ENCODE results near the gene CHN2.

Gene CHN2

DNA sequence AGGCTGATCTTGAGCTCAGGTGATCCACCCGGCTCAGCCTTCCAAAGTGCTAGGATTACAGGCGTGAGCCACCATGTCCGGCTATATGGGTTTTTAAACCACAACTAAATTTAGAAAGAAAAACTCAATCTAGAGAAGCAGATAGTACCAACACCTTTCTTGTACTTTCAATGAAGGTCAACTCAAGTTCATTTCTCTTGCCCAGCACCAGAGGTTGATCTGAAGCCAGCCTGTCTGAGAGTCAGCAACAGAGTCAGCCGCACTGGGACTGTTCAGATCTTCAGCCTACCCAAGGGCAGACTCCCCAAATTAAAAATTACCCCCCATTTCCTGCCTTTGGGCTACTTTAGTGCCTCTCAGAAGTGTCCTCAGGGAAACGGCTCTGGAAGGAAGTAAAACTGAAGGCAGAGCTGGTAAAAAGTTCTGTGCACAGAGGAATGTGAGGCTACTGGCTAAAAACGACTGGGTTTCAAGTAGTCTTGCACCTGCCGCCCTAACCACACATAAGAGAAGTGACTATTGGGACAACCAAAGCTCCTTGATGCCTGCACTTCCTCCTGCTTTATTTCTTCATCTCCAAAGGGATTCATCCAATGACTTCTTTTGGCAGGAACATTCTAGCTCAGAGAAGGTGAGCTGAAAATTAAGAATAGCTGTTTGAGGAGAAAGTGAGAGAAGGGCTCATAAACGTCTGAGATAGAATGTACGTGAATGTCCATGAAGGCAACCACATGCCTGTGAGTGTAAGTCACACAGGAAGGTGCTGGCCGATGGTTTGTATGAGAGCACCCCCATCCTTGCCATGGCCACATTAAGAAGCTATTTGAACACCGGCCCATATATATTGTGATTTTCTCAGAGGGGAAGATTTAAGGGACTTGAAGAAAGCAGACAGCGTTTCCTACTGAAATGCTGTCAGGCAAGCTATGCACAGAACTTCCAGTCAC lies 226.7 kb downstream of the CHN2 start:
- no peak for TF ChIP-seq CTCF (IDR thresholded peaks at IDR 0.05; ENCODE audit: low read depth, low read length)
- H3K4me3 ChIP-seq (ENCODE audit: low read depth, low read length), result no peak overlapping the region

- no peak for TF ChIP-seq CTCF (IDR thresholded peaks at IDR 0.05; ENCODE audit: low read depth, low read length)
Measured at GRCh38 chr7:29422829-29423228, 228.3 kb downstream of the CHN2 start.

DNA sequence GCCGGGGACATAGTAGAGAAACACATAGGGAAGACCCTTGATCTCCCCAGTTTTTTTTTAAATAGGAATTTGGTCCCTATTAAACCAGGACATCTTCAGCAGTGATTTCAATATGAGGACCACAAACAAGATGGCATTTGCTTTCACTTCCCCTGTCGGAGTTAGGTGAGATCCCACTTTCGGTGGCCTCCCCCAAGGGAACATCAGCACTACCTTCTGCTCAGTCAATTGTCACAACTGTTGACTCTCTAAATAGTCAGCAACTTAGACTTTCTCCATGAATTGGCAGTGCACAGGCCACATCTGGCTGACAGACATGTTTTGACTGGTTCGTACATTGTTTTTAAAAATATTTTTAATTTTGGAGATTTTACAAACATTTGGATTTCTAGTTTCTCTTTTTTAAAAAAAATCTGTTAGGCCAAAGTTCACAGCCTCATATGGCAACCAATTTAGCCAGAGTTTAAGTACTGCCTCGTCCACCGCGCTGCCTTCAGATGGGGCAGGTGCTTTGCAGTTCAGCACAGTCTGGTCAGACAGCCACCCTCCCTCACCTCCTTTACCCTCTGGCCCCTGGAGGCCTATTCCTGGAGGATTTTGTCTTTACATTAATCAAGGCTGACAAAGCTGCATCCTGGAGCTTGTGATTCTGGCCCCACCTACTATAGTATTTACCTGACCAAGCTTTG lies 229.9 kb downstream of the CHN2 start:
- no peak for TF ChIP-seq CTCF (IDR thresholded peaks at IDR 0.05; ENCODE audit: low read depth, low read length)
- H3K4me3 ChIP-seq (ENCODE audit: low read depth, low read length), result no peak overlapping the region

More at GRCh38 chr7:29422829-29423228, 228.3 kb downstream of the CHN2 start:
- H3K4me3 ChIP-seq (ENCODE audit: low read depth, low read length), result no peak overlapping the region

DNA sequence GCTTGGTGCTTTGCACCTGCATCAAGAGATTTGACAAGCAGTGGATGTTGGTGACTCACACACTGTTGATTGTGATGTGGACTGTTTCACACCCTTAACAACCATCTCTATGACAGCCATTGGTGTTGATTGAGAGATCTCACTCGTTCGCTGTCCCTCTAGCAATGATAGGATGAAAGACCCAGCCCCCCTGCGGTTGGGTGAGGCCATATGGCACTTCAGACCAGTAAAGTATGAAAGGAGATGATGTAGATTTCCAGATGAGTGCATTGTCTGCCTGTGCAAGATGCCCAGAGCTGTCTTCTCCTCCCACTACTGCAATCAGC lies 230.4 kb downstream of the CHN2 start:
- TF ChIP-seq CTCF (IDR thresholded peaks at IDR 0.05; ENCODE audit: low read depth, low read length), result no peak
- no peak overlapping the region for H3K4me3 ChIP-seq (ENCODE audit: low read depth, low read length)

- no peak overlapping the region for H3K4me3 ChIP-seq (ENCODE audit: low read depth, low read length)
Measured at GRCh38 chr7:29426587-29426986, 232.0 kb downstream of the CHN2 start.

GRCh38 chr7:29429401-29429800 lies 234.8 kb downstream of the CHN2 start:
- TF ChIP-seq CTCF (IDR thresholded peaks at IDR 0.05; ENCODE audit: low read depth, low read length), result no peak
- H3K4me3 ChIP-seq (ENCODE audit: low read depth, low read length), result no peak overlapping the region

More at GRCh38 chr7:29426587-29426986, 232.0 kb downstream of the CHN2 start:
- TF ChIP-seq CTCF (IDR thresholded peaks at IDR 0.05; ENCODE audit: low read depth, low read length), result no peak
